Measurements from ENCODE around the gene NPEPL1. TPM values are rescaled to one million over a fixed set of nuclear protein-coding genes. Genes with fewer than 3 reads are reported as not detected.

The NPEPL1 gene
- total RNA-seq, 1 donor from 2014 or later: 33.6 TPM

GRCh38 chr20:58703765-58704371, 11.3 kb downstream of the NPEPL1 start:
- DNase-seq: no peak
- no peak overlapping the region for H3K4me3 ChIP-seq
- intact Hi-C loops (cut with micrococcal nuclease): no loop called here
- H3K36me3 ChIP-seq: peaks cover 87% of the 10 kb centered on the region
- H3K4me1 ChIP-seq: no peaks in the 10 kb centered on the region
- H3K27me3 ChIP-seq (ENCODE audit: low read depth): no peaks in the 10 kb centered on the region
- no peak overlapping the region for H3K27ac ChIP-seq (replicated peaks)
- TF ChIP-seq CTCF (IDR thresholded peaks at IDR 0.05; ENCODE audit: borderline replicate concordance): no peak
- no peaks in the 10 kb centered on the region for H3K9me3 ChIP-seq (replicated peaks)

GRCh38 chr20:58705208-58705926, 12.8 kb downstream of the NPEPL1 start:
- intact Hi-C loops (cut with micrococcal nuclease): no loop called here
- no peaks in the 10 kb centered on the region for H3K27me3 ChIP-seq (ENCODE audit: low read depth)
- H3K4me3 ChIP-seq: no peak overlapping the region
- H3K27ac ChIP-seq (replicated peaks): no peak overlapping the region
- H3K4me1 ChIP-seq: no peaks in the 10 kb centered on the region
- peak; percentile 12 for DNase-seq
- peaks cover 81% of the 10 kb centered on the region for H3K36me3 ChIP-seq
- no peak for TF ChIP-seq CTCF (IDR thresholded peaks at IDR 0.05; ENCODE audit: borderline replicate concordance)
- no peaks in the 10 kb centered on the region for H3K9me3 ChIP-seq (replicated peaks)

GRCh38 chr20:58706150-58706892, 13.7 kb downstream of the NPEPL1 start:
- DNase-seq: no peak
- H3K9me3 ChIP-seq (replicated peaks): no peaks in the 10 kb centered on the region
- no peaks in the 10 kb centered on the region for H3K4me1 ChIP-seq
- intact Hi-C loops (cut with micrococcal nuclease): no loop called here
- H3K27me3 ChIP-seq (ENCODE audit: low read depth): no peaks in the 10 kb centered on the region
- no peak for TF ChIP-seq CTCF (IDR thresholded peaks at IDR 0.05; ENCODE audit: borderline replicate concordance)
- peaks cover 75% of the 10 kb centered on the region for H3K36me3 ChIP-seq
- no peak overlapping the region for H3K4me3 ChIP-seq
- H3K27ac ChIP-seq (replicated peaks): no peak overlapping the region

- no peak overlapping the region for H3K27ac ChIP-seq (replicated peaks)
- no peaks in the 10 kb centered on the region for H3K9me3 ChIP-seq (replicated peaks)
- no peaks in the 10 kb centered on the region for H3K27me3 ChIP-seq (ENCODE audit: low read depth)
- DNase-seq: peak; percentile 4
- H3K36me3 ChIP-seq: peaks cover 67% of the 10 kb centered on the region
- H3K4me3 ChIP-seq: no peak overlapping the region
- no peaks in the 10 kb centered on the region for H3K4me1 ChIP-seq
- intact Hi-C loops (cut with micrococcal nuclease): no loop called here
- TF ChIP-seq CTCF (IDR thresholded peaks at IDR 0.05; ENCODE audit: borderline replicate concordance): no peak
These were observed 14.5 kb downstream of the NPEPL1 start for GRCh38 chr20:58706975-58707681.

GRCh38 chr20:58707770-58708169, 15.2 kb downstream of the NPEPL1 start:
- intact Hi-C loops (cut with micrococcal nuclease): no loop called here

More at GRCh38 chr20:58707770-58708169, 15.2 kb downstream of the NPEPL1 start:
- Histone ChIP-seq H3K36me3 (peaks cover 61% of the 10 kb centered on the region), H3K4me1 (no peaks in the 10 kb centered on the region), H3K4me3 (no peak overlapping the region), H3K27me3 (ENCODE audit: low read depth) (no peaks in the 10 kb centered on the region), H3K27ac (replicated peaks) (no peak overlapping the region), H3K9me3 (replicated peaks) (no peaks in the 10 kb centered on the region)
- DNase-seq: peak; percentile 6
- TF ChIP-seq CTCF (IDR thresholded peaks at IDR 0.05; ENCODE audit: borderline replicate concordance): no peak
